H9 (cell line): ENCODE measurements around the gene OCSTAMP. TPM values are rescaled to one million over a fixed set of nuclear protein-coding genes. Genes with fewer than 3 reads are reported as not detected.

ENCODE experiments used
- DNase-seq: peaks from one replicate; pipeline ENCODE4 v3.0.0-alpha.2; 2017
- H2AFZ ChIP-seq: one replicate; pipeline ENCODE4 v1.6.1; 2013; ENCODE audit warnings: mild to moderate bottlenecking, low read length, control low read depth, moderate library complexity
- H2AK5ac ChIP-seq: 2 replicates; pipeline ENCODE4 v1.6.1; 2013; ENCODE audit warnings: low read length, control low read depth, mixed read lengths; ENCODE audit not compliant: insufficient read length
- H2BK120ac ChIP-seq: one replicate; pipeline ENCODE4 v1.6.1; 2013; ENCODE audit warnings: low read depth, mild to moderate bottlenecking, low read length, control low read depth, inconsistent platforms; ENCODE audit not compliant: poor library complexity, severe bottlenecking
- H2BK12ac ChIP-seq: 2 replicates; pipeline ENCODE4 v1.6.1; 2013; ENCODE audit warnings: low read length, control low read depth, mixed read lengths, low read depth; ENCODE audit not compliant: insufficient read length
- H2BK15ac ChIP-seq: 2 replicates; pipeline ENCODE4 v1.6.1; 2013; ENCODE audit warnings: low read depth, low read length, control low read depth
- H2BK20ac ChIP-seq: one replicate; pipeline ENCODE4 v1.6.1; 2013; ENCODE audit warnings: low read depth, mild to moderate bottlenecking, low read length, control low read depth, inconsistent platforms; ENCODE audit not compliant: poor library complexity, severe bottlenecking
- H2BK5ac ChIP-seq: 2 replicates; pipeline ENCODE4 v1.6.1; 2013; ENCODE audit warnings: low read length, control low read depth, mixed read lengths; ENCODE audit not compliant: insufficient read length
- H3K14ac ChIP-seq: 2 replicates; pipeline ENCODE4 v1.6.1; 2013; ENCODE audit warnings: low read length, control low read depth; ENCODE audit not compliant: insufficient read depth
- H3K18ac ChIP-seq: 2 replicates; pipeline ENCODE4 v1.6.1; 2013; ENCODE audit warnings: low read depth, mild to moderate bottlenecking, mixed read lengths, low read length, control low read depth; ENCODE audit not compliant: insufficient read length
- H3K23ac ChIP-seq: 2 replicates; pipeline ENCODE4 v1.6.1; 2013; ENCODE audit warnings: low read length, control low read depth, mixed read lengths, low read depth; ENCODE audit not compliant: insufficient read length
- H3K23me2 ChIP-seq: 2 replicates; pipeline ENCODE4 v1.6.1; 2013; ENCODE audit warnings: low read depth, mild to moderate bottlenecking, mixed read lengths, low read length, control low read depth; ENCODE audit not compliant: insufficient read length, poor library complexity, severe bottlenecking
- H3K27ac ChIP-seq: 2 replicates; pipeline ENCODE4 v1.5.1; 2013; ENCODE audit warnings: low read length, control low read depth, mixed read lengths, low read depth; ENCODE audit not compliant: insufficient read length
- H3K27me3 ChIP-seq: 2 replicates; pipeline ENCODE4 v1.6.1; 2013; ENCODE audit warnings: low read length, control low read depth, inconsistent platforms; ENCODE audit not compliant: insufficient read depth
- H3K4ac ChIP-seq: 2 replicates; pipeline ENCODE4 v1.6.1; 2013; ENCODE audit warnings: low read depth, mild to moderate bottlenecking, control low read depth, inconsistent platforms, low read length, moderate library complexity
- H3K4me1 ChIP-seq: 2 replicates; pipeline ENCODE4 v1.6.1; 2013; ENCODE audit warnings: low read length, control low read depth, inconsistent platforms; ENCODE audit not compliant: insufficient read depth
- H3K4me2 ChIP-seq: 2 replicates; pipeline ENCODE4 v1.6.1; 2013; ENCODE audit warnings: low read length, control low read depth, mixed read lengths; ENCODE audit not compliant: insufficient read length, insufficient read depth
- H3K56ac ChIP-seq: 2 replicates; pipeline ENCODE4 v1.6.1; 2013; ENCODE audit warnings: low read depth, mild to moderate bottlenecking, mixed read lengths, low read length, control low read depth; ENCODE audit not compliant: insufficient read length
- H3K79me1 ChIP-seq: 2 replicates; pipeline ENCODE4 v1.6.1; 2013; ENCODE audit warnings: low read depth, mild to moderate bottlenecking, moderate library complexity, low read length, control low read depth, inconsistent platforms; ENCODE audit not compliant: insufficient read depth, poor library complexity, severe bottlenecking
- H3K79me2 ChIP-seq: 2 replicates; pipeline ENCODE4 v1.6.1; 2013; ENCODE audit warnings: low read length, control low read depth, inconsistent platforms; ENCODE audit not compliant: insufficient read depth
- H3K9ac ChIP-seq: 2 replicates; pipeline ENCODE4 v1.6.1; 2013; ENCODE audit warnings: low read length, control low read depth, mixed read lengths; ENCODE audit not compliant: insufficient read length; ENCODE audit errors: extremely low read depth
- H3K9me3 ChIP-seq: one replicate; pipeline ENCODE4 v1.6.1; 2013; ENCODE audit warnings: low read depth, low read length, inconsistent platforms; ENCODE audit not compliant: control insufficient read depth
- H3T11ph ChIP-seq: one replicate; pipeline ENCODE4 v1.6.1; 2013; ENCODE audit warnings: mild to moderate bottlenecking, low read length, control low read depth, inconsistent platforms
- H4K20me1 ChIP-seq: one replicate; pipeline ENCODE4 v1.6.1; 2013; ENCODE audit not compliant: control insufficient read depth, insufficient read length, insufficient read depth
- H4K5ac ChIP-seq: 2 replicates; pipeline ENCODE4 v1.6.1; 2013; ENCODE audit warnings: low read depth, mild to moderate bottlenecking, mixed read lengths, low read length, control low read depth; ENCODE audit not compliant: insufficient read length
- H4K8ac ChIP-seq: replicated peaks from 2 replicates; pipeline ENCODE4 v1.6.1; 2013; ENCODE audit warnings: low read length, control low read depth, mixed read lengths, low read depth; ENCODE audit not compliant: insufficient read length
- H4K91ac ChIP-seq: 2 replicates; pipeline ENCODE4 v1.6.1; 2013; ENCODE audit warnings: low read depth, mild to moderate bottlenecking, moderate library complexity, mixed read lengths, low read length, control low read depth; ENCODE audit not compliant: insufficient read length
- H3K27ac Mint-ChIP-seq, 3 experiments: 2 replicates in 2 of 3; 3 replicates in 1 of 3; pipeline ENCODE4 v1.8.0; 2020 to 2021; ENCODE audit warnings: mixed read lengths in 3 of 3, mild to moderate bottlenecking in 1 of 3, moderate library complexity in 1 of 3
- H3K27me3 Mint-ChIP-seq: 2 replicates; pipeline ENCODE4 v1.8.0; 2021; ENCODE audit warnings: low read depth, mild to moderate bottlenecking, moderate library complexity, mixed read lengths
- H3K36me3 Mint-ChIP-seq, 3 experiments: 2 replicates in 2 of 3; 3 replicates in 1 of 3; pipeline ENCODE4 v1.8.0; 2020 to 2021; ENCODE audit warnings: low read depth in 3 of 3, mixed read lengths in 3 of 3; ENCODE audit not compliant: insufficient read depth in 1 of 3
- H3K4me1 Mint-ChIP-seq, 2 experiments: 2 replicates each; pipeline ENCODE4 v1.8.0; 2020; ENCODE audit warnings: mixed read lengths in 2 of 2
- H3K4me3 Mint-ChIP-seq, 2 experiments: 2 replicates in 1 of 2; 3 replicates in 1 of 2; pipeline ENCODE4 v1.8.0; 2020 to 2021; ENCODE audit warnings: mild to moderate bottlenecking in 2 of 2, mixed read lengths in 2 of 2, moderate library complexity in 1 of 2
- H3K9me3 Mint-ChIP-seq, 2 experiments: 2 replicates in 1 of 2; 3 replicates in 1 of 2; pipeline ENCODE4 v1.8.0; 2020; ENCODE audit warnings: mild to moderate bottlenecking in 2 of 2, mixed read lengths in 2 of 2, moderate library complexity in 1 of 2
- WGBS: extraction: QIAGEN DNeasy Blood & Tissue Kit; methylation state at CpG from one replicate; pipeline ENCODE4 v1.1.7; 2013; ENCODE audit warnings: missing lambda C conversion rate, low lambda C conversion rate, mixed read lengths; ENCODE audit not compliant: insufficient read length; ENCODE audit errors: extremely low coverage; 5-methylcytosine and 5-hydroxymethylcytosine counted together
- total RNA-seq: library from RNA; stranded (reverse); gene quantifications from 2 replicates; pipeline ENCODE4 v1.2.1, GENCODE V29; 2021
- TF ChIP-seq, protein P1 (sequence below): fragments of 200-600 bp; sonication (generic); conservative IDR thresholded peaks from 3 replicates; pipeline ENCODE4 v1.8.0; 2021; ENCODE audit warnings: antibody characterized with exemption, mild to moderate bottlenecking

The OCSTAMP gene
- total RNA-seq, 1 experiment from 2014 or later = not detected

DNA sequence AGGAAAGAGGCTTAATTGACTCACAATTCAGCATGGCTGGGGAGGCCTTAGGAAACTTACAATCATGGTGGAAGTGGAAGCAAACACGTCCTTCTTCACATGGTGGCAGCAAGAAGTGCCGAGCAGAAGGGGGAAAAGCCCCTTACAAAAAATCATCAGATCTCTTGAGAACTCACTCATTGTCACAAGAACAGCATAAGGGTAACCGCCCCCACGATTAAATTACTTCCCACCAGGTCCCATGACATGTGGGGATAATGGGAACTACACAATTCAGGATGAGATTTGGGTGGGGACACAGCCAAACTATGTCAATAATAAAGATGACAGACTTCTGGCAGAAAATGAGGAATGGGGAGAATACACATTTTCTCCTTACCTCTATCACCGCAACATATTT, 20.5 kb upstream of the OCSTAMP start:
- Mint-ChIP-seq H3K27ac (peak overlapping the region in 1 of 3 experiments; percentile 49; a peak in 1 of 7 replicates), H3K27me3 (no peaks in the 10 kb centered on the region), H3K4me3 (no peak overlapping the region), H3K36me3 (peaks cover 6 to 10% (median 9%) of the 10 kb centered on the region in 3 experiments; a peak in 6 of 7 replicates), H3K9me3 (no peaks in the 10 kb centered on the region; a peak in 1 of 5 replicates), H3K4me1 (peaks cover 14 to 17% of the 10 kb centered on the region in 2 experiments; a peak in 3 of 4 replicates)
- Histone ChIP-seq H2BK120ac (no peak overlapping the region), H3K27ac (no peak overlapping the region), H3T11ph (no peak overlapping the region), H3K9ac (no peak overlapping the region), H3K23me2 (no peaks in the 10 kb centered on the region), H3K27me3 (no peaks in the 10 kb centered on the region), H3K23ac (no peak overlapping the region), H4K91ac (no peak overlapping the region), H2BK12ac (no peak overlapping the region), H4K5ac (no peak overlapping the region), H4K20me1 (no peaks in the 10 kb centered on the region), H3K4ac (no peak overlapping the region), H4K8ac (no peak overlapping the region), H3K79me1 (no peaks in the 10 kb centered on the region), H3K18ac (no peak overlapping the region), H2AK5ac (no peak overlapping the region), H3K56ac (no peak overlapping the region), H2BK20ac (no peak overlapping the region), H3K14ac (no peak overlapping the region), H3K4me1 (no peaks in the 10 kb centered on the region), H2BK5ac (no peak overlapping the region), H3K79me2 (no peaks in the 10 kb centered on the region), H2AFZ (no peak overlapping the region), H3K9me3 (no peaks in the 10 kb centered on the region), H2BK15ac (no peak overlapping the region), H3K4me2 (no peak overlapping the region)
- TF ChIP-seq, protein P1, sequence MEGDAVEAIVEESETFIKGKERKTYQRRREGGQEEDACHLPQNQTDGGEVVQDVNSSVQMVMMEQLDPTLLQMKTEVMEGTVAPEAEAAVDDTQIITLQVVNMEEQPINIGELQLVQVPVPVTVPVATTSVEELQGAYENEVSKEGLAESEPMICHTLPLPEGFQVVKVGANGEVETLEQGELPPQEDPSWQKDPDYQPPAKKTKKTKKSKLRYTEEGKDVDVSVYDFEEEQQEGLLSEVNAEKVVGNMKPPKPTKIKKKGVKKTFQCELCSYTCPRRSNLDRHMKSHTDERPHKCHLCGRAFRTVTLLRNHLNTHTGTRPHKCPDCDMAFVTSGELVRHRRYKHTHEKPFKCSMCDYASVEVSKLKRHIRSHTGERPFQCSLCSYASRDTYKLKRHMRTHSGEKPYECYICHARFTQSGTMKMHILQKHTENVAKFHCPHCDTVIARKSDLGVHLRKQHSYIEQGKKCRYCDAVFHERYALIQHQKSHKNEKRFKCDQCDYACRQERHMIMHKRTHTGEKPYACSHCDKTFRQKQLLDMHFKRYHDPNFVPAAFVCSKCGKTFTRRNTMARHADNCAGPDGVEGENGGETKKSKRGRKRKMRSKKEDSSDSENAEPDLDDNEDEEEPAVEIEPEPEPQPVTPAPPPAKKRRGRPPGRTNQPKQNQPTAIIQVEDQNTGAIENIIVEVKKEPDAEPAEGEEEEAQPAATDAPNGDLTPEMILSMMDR = no peak
- no peak for DNase-seq
- WGBS = no CpG with 5 or more reads among the region's 5 CpGs
